IMR-90 (cell line): Measurements from ENCODE around the gene WAS.

Source experiments
- CEBPB ChIP-seq: IDR thresholded peaks from 2 replicates; pipeline ENCODE4 v1.6.1; 2012; ENCODE audit warnings: low read depth, low read length, improper control_type of control experiment
- FOS ChIP-seq: fragments of 150-350 bp; IDR thresholded peaks from 2 replicates; pipeline ENCODE4 v1.6.1; 2016; ENCODE audit warnings: low read depth, low read length
- MAFK ChIP-seq: IDR thresholded peaks from 2 replicates; pipeline ENCODE4 v1.6.1; 2012; ENCODE audit warnings: low read depth, low read length, improper control_type of control experiment
- MAZ ChIP-seq: IDR thresholded peaks from 2 replicates; pipeline ENCODE4 v1.6.1; 2012; ENCODE audit warnings: low read depth, mild to moderate bottlenecking, low read length, improper control_type of control experiment, moderate library complexity, borderline replicate concordance
- MXI1 ChIP-seq: IDR thresholded peaks from 2 replicates; pipeline ENCODE4 v1.6.1; 2012; ENCODE audit warnings: low read depth, mild to moderate bottlenecking, low read length, moderate library complexity, borderline replicate concordance
- POLR2A ChIP-seq: IDR thresholded peaks from 2 replicates; pipeline ENCODE4 v1.6.1; 2012; ENCODE audit warnings: mild to moderate bottlenecking, low read depth, low read length
- RAD21 ChIP-seq: IDR thresholded peaks from 2 replicates; pipeline ENCODE4 v1.6.1; 2012; ENCODE audit warnings: low read length, improper control_type of control experiment
- RFX5 ChIP-seq: IDR thresholded peaks from 2 replicates; pipeline ENCODE4 v1.8.0; 2012; ENCODE audit warnings: low read depth, mild to moderate bottlenecking, low read length, moderate library complexity
- TF ChIP-seq, protein P1 (sequence below): conservative IDR thresholded peaks from 2 replicates; pipeline ENCODE4 v1.5.1; 2012; ENCODE audit warnings: mild to moderate bottlenecking, low read depth, low read length, improper control_type of control experiment
- TF ChIP-seq, protein P2 (sequence below): fragments of 150-350 bp; IDR thresholded peaks from 2 replicates; pipeline ENCODE4 v1.6.1; 2017; ENCODE audit warnings: mild to moderate bottlenecking, antibody characterized with exemption, low read length, low read depth

DNA sequence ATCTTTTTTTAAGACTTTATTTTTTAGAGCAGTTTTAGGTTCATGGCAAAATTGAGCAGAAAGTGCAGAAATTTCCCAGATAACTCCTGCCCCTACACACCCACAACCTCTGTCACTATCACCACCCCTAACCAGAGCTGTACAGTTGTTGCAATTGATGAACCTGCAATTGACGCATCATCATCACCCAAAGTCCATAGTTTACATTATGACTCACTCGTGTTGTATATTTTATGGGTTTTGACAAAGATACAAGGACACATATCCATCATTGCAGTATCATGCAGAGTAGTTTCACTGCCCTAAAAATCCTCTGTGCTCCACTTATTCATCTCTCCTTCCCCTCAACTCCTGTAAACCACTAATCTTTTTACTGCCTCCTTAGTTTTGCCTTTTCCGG is 34.5 kb upstream of the WAS start:
- TF ChIP-seq CEBPB: no peak
- no peak for TF ChIP-seq POLR2A
- TF ChIP-seq, protein P1, sequence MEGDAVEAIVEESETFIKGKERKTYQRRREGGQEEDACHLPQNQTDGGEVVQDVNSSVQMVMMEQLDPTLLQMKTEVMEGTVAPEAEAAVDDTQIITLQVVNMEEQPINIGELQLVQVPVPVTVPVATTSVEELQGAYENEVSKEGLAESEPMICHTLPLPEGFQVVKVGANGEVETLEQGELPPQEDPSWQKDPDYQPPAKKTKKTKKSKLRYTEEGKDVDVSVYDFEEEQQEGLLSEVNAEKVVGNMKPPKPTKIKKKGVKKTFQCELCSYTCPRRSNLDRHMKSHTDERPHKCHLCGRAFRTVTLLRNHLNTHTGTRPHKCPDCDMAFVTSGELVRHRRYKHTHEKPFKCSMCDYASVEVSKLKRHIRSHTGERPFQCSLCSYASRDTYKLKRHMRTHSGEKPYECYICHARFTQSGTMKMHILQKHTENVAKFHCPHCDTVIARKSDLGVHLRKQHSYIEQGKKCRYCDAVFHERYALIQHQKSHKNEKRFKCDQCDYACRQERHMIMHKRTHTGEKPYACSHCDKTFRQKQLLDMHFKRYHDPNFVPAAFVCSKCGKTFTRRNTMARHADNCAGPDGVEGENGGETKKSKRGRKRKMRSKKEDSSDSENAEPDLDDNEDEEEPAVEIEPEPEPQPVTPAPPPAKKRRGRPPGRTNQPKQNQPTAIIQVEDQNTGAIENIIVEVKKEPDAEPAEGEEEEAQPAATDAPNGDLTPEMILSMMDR: no peak
- no peak for TF ChIP-seq MAFK
- TF ChIP-seq FOS: 0 out of 2 replicates have a peak, but pooled peaks have one; percentile 15
- no peak for TF ChIP-seq MXI1
- no peak for TF ChIP-seq RAD21
- no peak for TF ChIP-seq RFX5
- no peak for TF ChIP-seq MAZ
- TF ChIP-seq, protein P2, sequence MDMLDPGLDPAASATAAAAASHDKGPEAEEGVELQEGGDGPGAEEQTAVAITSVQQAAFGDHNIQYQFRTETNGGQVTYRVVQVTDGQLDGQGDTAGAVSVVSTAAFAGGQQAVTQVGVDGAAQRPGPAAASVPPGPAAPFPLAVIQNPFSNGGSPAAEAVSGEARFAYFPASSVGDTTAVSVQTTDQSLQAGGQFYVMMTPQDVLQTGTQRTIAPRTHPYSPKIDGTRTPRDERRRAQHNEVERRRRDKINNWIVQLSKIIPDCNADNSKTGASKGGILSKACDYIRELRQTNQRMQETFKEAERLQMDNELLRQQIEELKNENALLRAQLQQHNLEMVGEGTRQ: no peak
